HUES6 (cell line): ENCODE results near the gene CCDC171.

ENCODE experiments used
- H3K27ac ChIP-seq: 2 replicates; pipeline ENCODE4 v1.7.0; 2013; ENCODE audit warnings: low read depth, mild to moderate bottlenecking, low read length, inconsistent platforms
- H3K27me3 ChIP-seq: 2 replicates; pipeline ENCODE4 v1.6.1; 2013; ENCODE audit warnings: low read length; ENCODE audit not compliant: control insufficient read depth, insufficient read depth
- H3K36me3 ChIP-seq: 2 replicates; pipeline ENCODE4 v1.6.1; 2013; ENCODE audit warnings: low read length; ENCODE audit not compliant: control insufficient read depth, insufficient read depth
- H3K4me1 ChIP-seq: 2 replicates; pipeline ENCODE4 v1.6.1; 2013; ENCODE audit warnings: low read length; ENCODE audit not compliant: control insufficient read depth, insufficient read depth
- H3K4me3 ChIP-seq: 2 replicates; pipeline ENCODE4 v1.5.1; 2013; ENCODE audit warnings: low read depth, low read length
- H3K9ac ChIP-seq: one replicate; pipeline ENCODE4 v1.6.1; 2013; ENCODE audit warnings: mild to moderate bottlenecking, low read length
- H3K9me3 ChIP-seq: 2 replicates; pipeline ENCODE4 v1.6.1; 2013; ENCODE audit warnings: low read depth, low read length; ENCODE audit not compliant: control insufficient read depth, insufficient read depth

CCDC171 gene

DNA sequence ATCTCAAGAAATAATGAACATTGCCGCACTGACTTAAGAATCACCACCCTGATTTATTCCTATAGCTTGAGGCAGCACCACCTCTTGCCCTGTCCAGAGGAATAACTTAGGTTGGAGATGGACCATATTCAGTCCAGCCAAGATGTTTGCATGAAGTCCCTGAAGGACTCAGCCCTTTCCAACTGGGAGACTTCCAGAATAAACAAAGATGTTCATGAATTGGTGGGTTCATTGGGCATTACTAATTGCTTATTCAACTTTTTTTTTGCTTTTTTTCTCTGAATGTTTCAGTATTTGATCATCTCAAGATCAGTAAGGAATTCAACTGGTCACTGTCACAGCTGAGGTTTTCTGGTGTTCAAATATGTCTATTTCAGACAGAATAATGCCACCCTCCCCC is 470.6 kb downstream of the CCDC171 start:
- Histone ChIP-seq H3K27ac (no peak overlapping the region), H3K36me3 (no peaks in the 10 kb centered on the region), H3K4me3 (no peak overlapping the region), H3K27me3 (no peaks in the 10 kb centered on the region), H3K9me3 (no peaks in the 10 kb centered on the region), H3K4me1 (no peaks in the 10 kb centered on the region), H3K9ac (no peak overlapping the region)
